Hematopoietic multipotent progenitor cell treated with erythropoietin and hydrocortisone succinate and interleukin-3 and kit ligand, for 15 days (in vitro differentiated cells): ENCODE data around the gene CPNE4.

Experiments used
- DNase-seq: peaks from one replicate; pipeline ENCODE4 v3.0.0-alpha.2; 2015; ENCODE audit warnings: low spot score

CPNE4 gene

GRCh38 chr3:131597816-131598215 lies 437.0 kb downstream of the CPNE4 start:
- no peak for DNase-seq

- DNase-seq, result no peak
Observed at GRCh38 chr3:131596884-131597283, 437.9 kb downstream of the CPNE4 start.

- DNase-seq, result no peak
Observed at GRCh38 chr3:131591394-131592014, 443.3 kb downstream of the CPNE4 start.

GRCh38 chr3:131586277-131586676 lies 448.5 kb downstream of the CPNE4 start:
- no peak for DNase-seq

GRCh38 chr3:131582438-131582837 lies 452.4 kb downstream of the CPNE4 start:
- no peak for DNase-seq

GRCh38 chr3:131568460-131568859 lies 466.4 kb downstream of the CPNE4 start:
- DNase-seq, result no peak

GRCh38 chr3:131564812-131565211 lies 470.0 kb downstream of the CPNE4 start:
- DNase-seq, result no peak

GRCh38 chr3:131561511-131561910 lies 473.3 kb downstream of the CPNE4 start:
- no peak for DNase-seq

- DNase-seq, result no peak
Observed at GRCh38 chr3:131560795-131561194, 474.0 kb downstream of the CPNE4 start.

GRCh38 chr3:131555456-131555855 lies 479.4 kb downstream of the CPNE4 start:
- no peak for DNase-seq

GRCh38 chr3:131553495-131554247 lies 481.1 kb downstream of the CPNE4 start:
- no peak for DNase-seq

- no peak for DNase-seq
Observed at GRCh38 chr3:131551761-131552160, 483.1 kb downstream of the CPNE4 start.

GRCh38 chr3:131550562-131551465 lies 484.0 kb downstream of the CPNE4 start:
- DNase-seq, result no peak

- no peak for DNase-seq
Observed at GRCh38 chr3:131549340-131549739, 485.5 kb downstream of the CPNE4 start.

GRCh38 chr3:131547585-131547984 lies 487.2 kb downstream of the CPNE4 start:
- DNase-seq, result no peak

- DNase-seq, result no peak
Observed at GRCh38 chr3:131546441-131546840, 488.4 kb downstream of the CPNE4 start.

GRCh38 chr3:131544557-131544956 lies 490.3 kb downstream of the CPNE4 start:
- no peak for DNase-seq

GRCh38 chr3:131543714-131544113 lies 491.1 kb downstream of the CPNE4 start:
- no peak for DNase-seq

- no peak for DNase-seq
Observed at GRCh38 chr3:131541288-131541687, 493.5 kb downstream of the CPNE4 start.

GRCh38 chr3:131540821-131541220 lies 494.0 kb downstream of the CPNE4 start:
- DNase-seq, result no peak

- no peak for DNase-seq
Observed at GRCh38 chr3:131540143-131540542, 494.7 kb downstream of the CPNE4 start.

GRCh38 chr3:131538968-131539367 lies 495.8 kb downstream of the CPNE4 start:
- DNase-seq, result no peak

- DNase-seq, result no peak
Observed at GRCh38 chr3:131537531-131537930, 497.3 kb downstream of the CPNE4 start.
